Activated T-helper 1 cell treated with anti-CD3 and anti-CD28 coated beads, Interleukin-12 subunit alpha, Interleukin-12 subunit beta, Interleukin-2, Interleukin-4 antibody, amounts not matched to agents 30 ng/mL and 10 ng/mL and 1 ng/mL, durations not matched to agents 14 hours and 24 hours and 36 hours (primary cell): ENCODE results near the gene CRYAA. TPM values are rescaled to one million over a fixed set of nuclear protein-coding genes. Genes with fewer than 3 reads are reported as not detected.
"Not testable (repeated sequence)": the region's sequence is repeated elsewhere in the genome, so short reads cannot be mapped to it uniquely, and the experiment has no call there.

Source experiments
- DNase-seq: peaks from one replicate; pipeline ENCODE4 v3.0.0; 2021; ENCODE audit warnings: low spot score
- H3K27ac Mint-ChIP-seq: one replicate; pipeline ENCODE4 v1.8.0; 2021; ENCODE audit warnings: mild to moderate bottlenecking, mixed read lengths
- H3K27me3 Mint-ChIP-seq: one replicate; pipeline ENCODE4 v1.8.0; 2022; ENCODE audit warnings: mild to moderate bottlenecking, moderate library complexity, mixed read lengths; ENCODE audit not compliant: insufficient read depth
- H3K36me3 Mint-ChIP-seq: one replicate; pipeline ENCODE4 v1.8.0; 2021; ENCODE audit warnings: low read depth, mixed read lengths
- H3K4me1 Mint-ChIP-seq: one replicate; pipeline ENCODE4 v1.8.0; 2021; ENCODE audit warnings: low read depth, mixed read lengths
- H3K4me3 Mint-ChIP-seq: one replicate; pipeline ENCODE4 v1.8.0; 2021; ENCODE audit warnings: mild to moderate bottlenecking, moderate library complexity, mixed read lengths
- H3K9me3 Mint-ChIP-seq: one replicate; pipeline ENCODE4 v1.8.0; 2021; ENCODE audit warnings: mixed read lengths
- intact Hi-C: fragments of 100-400 bp; cut with micrococcal nuclease; formaldehyde crosslinking; loops from one replicate; pipeline ENCODE4 v1.15.1; 2024
- total RNA-seq: library from RNA; stranded (reverse); gene quantifications from 2 replicates; pipeline ENCODE4 v1.2.3, GENCODE V29; 2022

The CRYAA gene
- not detected in 2 replicates for total RNA-seq

GRCh38 chr21:43168708-43169107 is at the start of gene CRYAA:
TSS of gene CRYAA (plus strand) at chr21:43169008. CDS start at chr21:43169100, 92 bp downstream.
- intact Hi-C loops, H3K4me1 Mint-ChIP-seq, DNase-seq, H3K27ac Mint-ChIP-seq, H3K9me3 Mint-ChIP-seq, H3K36me3 Mint-ChIP-seq, H3K27me3 Mint-ChIP-seq, H3K4me3 Mint-ChIP-seq: not testable (repeated sequence)

GRCh38 chr21:43130094-43130493 is 38.7 kb upstream of the CRYAA start:
- H3K4me3 Mint-ChIP-seq, intact Hi-C loops: not testable (repeated sequence)

GRCh38 chr21:43134520-43134919 is 34.3 kb upstream of the CRYAA start:
- H3K27me3 Mint-ChIP-seq, H3K4me3 Mint-ChIP-seq, DNase-seq, H3K9me3 Mint-ChIP-seq, H3K27ac Mint-ChIP-seq, intact Hi-C loops, H3K4me1 Mint-ChIP-seq, H3K36me3 Mint-ChIP-seq: not testable (repeated sequence)

More at GRCh38 chr21:43130094-43130493, 38.7 kb upstream of the CRYAA start:
- H3K36me3 Mint-ChIP-seq, H3K27ac Mint-ChIP-seq, DNase-seq, H3K4me1 Mint-ChIP-seq, H3K9me3 Mint-ChIP-seq, H3K27me3 Mint-ChIP-seq: not testable (repeated sequence)

GRCh38 chr21:43138944-43139343 is 29.9 kb upstream of the CRYAA start:
- H3K9me3 Mint-ChIP-seq, intact Hi-C loops, H3K36me3 Mint-ChIP-seq, H3K4me3 Mint-ChIP-seq, H3K27ac Mint-ChIP-seq, H3K4me1 Mint-ChIP-seq, DNase-seq, H3K27me3 Mint-ChIP-seq: not testable (repeated sequence)

GRCh38 chr21:43141407-43141806 is 27.4 kb upstream of the CRYAA start:
- H3K4me3 Mint-ChIP-seq, DNase-seq, H3K27me3 Mint-ChIP-seq, intact Hi-C loops, H3K36me3 Mint-ChIP-seq, H3K9me3 Mint-ChIP-seq, H3K27ac Mint-ChIP-seq, H3K4me1 Mint-ChIP-seq: not testable (repeated sequence)

- H3K27me3 Mint-ChIP-seq, H3K9me3 Mint-ChIP-seq, DNase-seq, H3K4me1 Mint-ChIP-seq, H3K4me3 Mint-ChIP-seq, intact Hi-C loops, H3K36me3 Mint-ChIP-seq, H3K27ac Mint-ChIP-seq: not testable (repeated sequence)
Observed at GRCh38 chr21:43146637-43147036, 22.2 kb upstream of the CRYAA start.

GRCh38 chr21:43147999-43148398 is 20.8 kb upstream of the CRYAA start:
- H3K4me3 Mint-ChIP-seq, DNase-seq, H3K27me3 Mint-ChIP-seq, H3K9me3 Mint-ChIP-seq, H3K27ac Mint-ChIP-seq, H3K36me3 Mint-ChIP-seq, intact Hi-C loops, H3K4me1 Mint-ChIP-seq: not testable (repeated sequence)

GRCh38 chr21:43149344-43149743 is 19.5 kb upstream of the CRYAA start:
- H3K4me1 Mint-ChIP-seq, H3K27ac Mint-ChIP-seq, intact Hi-C loops, H3K36me3 Mint-ChIP-seq, H3K27me3 Mint-ChIP-seq, H3K9me3 Mint-ChIP-seq, H3K4me3 Mint-ChIP-seq, DNase-seq: not testable (repeated sequence)

- H3K4me1 Mint-ChIP-seq, H3K9me3 Mint-ChIP-seq, H3K36me3 Mint-ChIP-seq, intact Hi-C loops, H3K27me3 Mint-ChIP-seq, H3K27ac Mint-ChIP-seq, H3K4me3 Mint-ChIP-seq, DNase-seq: not testable (repeated sequence)
Observed at GRCh38 chr21:43153601-43154000, 15.2 kb upstream of the CRYAA start.

- H3K9me3 Mint-ChIP-seq, H3K4me3 Mint-ChIP-seq, DNase-seq, H3K27me3 Mint-ChIP-seq, H3K4me1 Mint-ChIP-seq, intact Hi-C loops, H3K36me3 Mint-ChIP-seq, H3K27ac Mint-ChIP-seq: not testable (repeated sequence)
Observed at GRCh38 chr21:43159279-43160175, 9.3 kb upstream of the CRYAA start.

- H3K36me3 Mint-ChIP-seq, DNase-seq, H3K4me1 Mint-ChIP-seq, H3K9me3 Mint-ChIP-seq, intact Hi-C loops, H3K27me3 Mint-ChIP-seq, H3K4me3 Mint-ChIP-seq, H3K27ac Mint-ChIP-seq: not testable (repeated sequence)
Observed at GRCh38 chr21:43161826-43162707, 6.7 kb upstream of the CRYAA start.

- H3K27me3 Mint-ChIP-seq, intact Hi-C loops, H3K9me3 Mint-ChIP-seq, H3K4me3 Mint-ChIP-seq, DNase-seq, H3K4me1 Mint-ChIP-seq, H3K27ac Mint-ChIP-seq, H3K36me3 Mint-ChIP-seq: not testable (repeated sequence)
Observed at GRCh38 chr21:43162708-43163205, 6.1 kb upstream of the CRYAA start.

GRCh38 chr21:43164823-43165222 is 4.0 kb upstream of the CRYAA start:
- H3K4me1 Mint-ChIP-seq, H3K27me3 Mint-ChIP-seq, H3K36me3 Mint-ChIP-seq, H3K27ac Mint-ChIP-seq, H3K9me3 Mint-ChIP-seq, DNase-seq, intact Hi-C loops, H3K4me3 Mint-ChIP-seq: not testable (repeated sequence)
